HCT116 (cell line): ENCODE results near the gene MPP7. TPM values are rescaled to one million over a fixed set of nuclear protein-coding genes. Genes with fewer than 3 reads are reported as not detected.

ENCODE experiments used
- ATAC-seq: fragments of 200-7000 bp; cut with Tn5 transposase; 2 replicates; pipeline ENCODE4 v1.9.1; 2020; ENCODE audit warnings: mild to moderate bottlenecking, moderate library complexity
- BruUV-seq: library from RNA; stranded (reverse); fragments of 400-500 nt; replicated peaks from 2 replicates; lab custom pipeline; 2021; lab: Mats Ljungman, UMichigan
- CTCF ChIA-PET: fragments of 300-600 bp; sonication (Branson Sonifier 250); formaldehyde crosslinking; loops from one replicate; lab custom pipeline; 2021; ENCODE audit warnings: antibody characterized with exemption; lab: Charles Lee
- POLR2A ChIA-PET: fragments of 300-600, 350-600 bp; sonication (Branson Sonifier 250); formaldehyde crosslinking; loops from one replicate; lab custom pipeline; 2021; ENCODE audit warnings: antibody characterized with exemption; lab: Charles Lee
- RAD21 ChIA-PET, 2 experiments: fragments of 300-600 bp; sonication (Branson Sonifier 250); formaldehyde crosslinking; loops; one replicate each; lab custom pipeline; 2023; ENCODE audit warnings: low total read pairs in 2 of 2; ENCODE audit not compliant: uncharacterized antibody in 2 of 2, unreplicated experiment in 2 of 2, low non-redundant PET in 1 of 2; lab: Charles Lee
- DNase-seq: peaks from one replicate; pipeline ENCODE4 v3.0.0-alpha.2; 2010; ENCODE audit warnings: low read depth, low spot score
- H2AFZ ChIP-seq: fragments of 200-600 bp; shearing (Covaris generic), sonication (generic); 2 replicates; pipeline ENCODE4 v1.6.1; 2017; ENCODE audit warnings: low read depth, mixed run types, mixed read lengths, antibody characterized with exemption, low read length; ENCODE audit not compliant: poor library complexity, severe bottlenecking
- H3K27ac ChIP-seq: 2 replicates; pipeline ENCODE4 v1.5.1; 2012; ENCODE audit warnings: low read depth, low read length
- H3K27me3 ChIP-seq: fragments of 200-600 bp; sonication (generic); 2 replicates; pipeline ENCODE4 v1.6.1; 2016; ENCODE audit warnings: mixed run types, low read length, mixed read lengths; ENCODE audit not compliant: insufficient read depth
- H3K36me3 ChIP-seq, 2 experiments: fragments of 200-500 bp in 1 of 2; fragments of 200-600 bp in 1 of 2; sonication (Bioruptor generic) in 1 of 2; sonication (generic) in 1 of 2; 2 replicates each; pipeline versions ENCODE4 v1.5.1 to v1.6.1; 2014 to 2016; ENCODE audit warnings: low read length in 2 of 2, inconsistent platforms in 1 of 2, mixed read lengths in 1 of 2, mixed run types in 1 of 2; ENCODE audit not compliant: insufficient read depth in 2 of 2, control insufficient read depth in 1 of 2
- H3K4me1 ChIP-seq, 2 experiments: fragments of 200-600 bp in 1 of 2; sonication (generic) in 1 of 2; 2 replicates each; pipeline versions ENCODE4 v1.5.1 to v1.6.1; 2012 to 2017; ENCODE audit warnings: low read length in 2 of 2, inconsistent platforms in 1 of 2, mild to moderate bottlenecking in 1 of 2, mixed read lengths in 1 of 2, mixed run types in 1 of 2, moderate library complexity in 1 of 2; ENCODE audit not compliant: insufficient read depth in 2 of 2, control insufficient read depth in 1 of 2
- H3K4me2 ChIP-seq: fragments of 200-600 bp; sonication (generic); 2 replicates; pipeline ENCODE4 v1.6.1; 2017; ENCODE audit warnings: mixed run types, low read length, mixed read lengths
- H3K4me3 ChIP-seq, 2 experiments: fragments of 200-600 bp in 1 of 2; sonication (generic) in 1 of 2; replicated peaks in 1 of 2; 2 replicates each; pipeline ENCODE4 v1.5.1; 2011 to 2016; ENCODE audit warnings: low read length in 2 of 2, control low read depth in 1 of 2, low read depth in 1 of 2, mild to moderate bottlenecking in 1 of 2, mixed read lengths in 1 of 2, mixed run types in 1 of 2
- H3K79me2 ChIP-seq: fragments of 200-600 bp; sonication (generic); 2 replicates; pipeline ENCODE4 v1.6.1; 2017; ENCODE audit warnings: mild to moderate bottlenecking, mixed run types, low read length, moderate library complexity, mixed read lengths; ENCODE audit not compliant: insufficient read depth
- H3K9ac ChIP-seq: fragments of 200-600 bp; sonication (generic); 2 replicates; pipeline ENCODE4 v1.6.1; 2016; ENCODE audit warnings: low read length, mixed read lengths
- H3K9me2 ChIP-seq: fragments of 200-600 bp; sonication (generic), shearing (Covaris generic); 2 replicates; pipeline ENCODE4 v1.6.1; 2017; ENCODE audit warnings: mixed run types, mild to moderate bottlenecking, moderate library complexity; ENCODE audit not compliant: insufficient read depth
- H3K9me3 ChIP-seq, 2 experiments: fragments of 200-500 bp in 1 of 2; fragments of 200-600 bp in 1 of 2; sonication (Bioruptor generic) in 1 of 2; sonication (generic) in 1 of 2; 2 replicates each; pipeline ENCODE4 v1.6.1; 2014 to 2017; ENCODE audit warnings: low read length in 2 of 2, mixed read lengths in 2 of 2, inconsistent platforms in 1 of 2, low read depth in 1 of 2, mild to moderate bottlenecking in 1 of 2, mixed run types in 1 of 2, moderate library complexity in 1 of 2; ENCODE audit not compliant: control insufficient read depth in 1 of 2, insufficient read depth in 1 of 2
- H4K20me1 ChIP-seq: fragments of 200-600 bp; sonication (generic), shearing (Covaris generic); 2 replicates; pipeline ENCODE4 v1.6.1; 2017; ENCODE audit warnings: mixed run types, mild to moderate bottlenecking, moderate library complexity; ENCODE audit not compliant: insufficient read depth
- ATF3 ChIP-seq: IDR thresholded peaks from 2 replicates; pipeline ENCODE4 v1.6.1; 2012
- CBX3 ChIP-seq: IDR thresholded peaks from 2 replicates; pipeline ENCODE4 v1.6.1; 2012; ENCODE audit warnings: low read depth
- CTCF ChIP-seq, 3 experiments: fragments of 200-600 bp in 1 of 3; sonication (generic) in 1 of 3; IDR thresholded peaks in 2 of 3; conservative IDR thresholded peaks in 1 of 3; 2 replicates each; pipeline ENCODE4 v1.5.1; 2012 to 2017; ENCODE audit warnings: low read depth in 2 of 3, low read length in 2 of 3, antibody characterized with exemption in 1 of 3, borderline replicate concordance in 1 of 3, control low read depth in 1 of 3, mild to moderate bottlenecking in 1 of 3, mixed read lengths in 1 of 3, mixed run types in 1 of 3, moderate library complexity in 1 of 3; ENCODE audit not compliant: insufficient read depth in 1 of 3
- EGR1 ChIP-seq: IDR thresholded peaks from 2 replicates; pipeline ENCODE4 v1.6.1; 2012; ENCODE audit warnings: low read depth
- ELF1 ChIP-seq: IDR thresholded peaks from 2 replicates; pipeline ENCODE4 v1.6.1; 2012; ENCODE audit warnings: low read depth, borderline replicate concordance
- EZH2 ChIP-seq: fragments of 200-600 bp; sonication (generic); IDR thresholded peaks from 2 replicates; pipeline ENCODE4 v1.6.1; 2017; ENCODE audit warnings: antibody characterized with exemption, mixed run types
- EZH2phosphoT487 ChIP-seq: fragments of 200-600 bp; IDR thresholded peaks from 2 replicates; pipeline ENCODE4 v1.6.1; 2018; ENCODE audit warnings: antibody characterized with exemption, borderline replicate concordance
- JUND ChIP-seq: IDR thresholded peaks from 2 replicates; pipeline ENCODE4 v1.6.1; 2012
- MAX ChIP-seq: IDR thresholded peaks from 2 replicates; pipeline ENCODE4 v1.6.1; 2012
- POLR2AphosphoS5 ChIP-seq: IDR thresholded peaks from 2 replicates; pipeline ENCODE4 v1.6.1; 2011; ENCODE audit warnings: mild to moderate bottlenecking, low read depth, low read length, moderate library complexity
- RAD21 ChIP-seq: IDR thresholded peaks from 2 replicates; pipeline ENCODE4 v1.6.1; 2012; ENCODE audit warnings: low read depth, mild to moderate bottlenecking
- SIN3A ChIP-seq: IDR thresholded peaks from 2 replicates; pipeline ENCODE4 v1.6.1; 2012; ENCODE audit warnings: low read depth
- SP1 ChIP-seq: IDR thresholded peaks from 2 replicates; pipeline ENCODE4 v1.6.1; 2012; ENCODE audit warnings: low read depth
- TCF7L2 ChIP-seq: IDR thresholded peaks from 2 replicates; pipeline ENCODE4 v1.7.0; 2011; ENCODE audit warnings: borderline replicate concordance, inconsistent platforms; ENCODE audit not compliant: insufficient read depth, insufficient read length; ENCODE audit errors: extremely low read depth
- YY1 ChIP-seq: IDR thresholded peaks from 2 replicates; pipeline ENCODE4 v1.6.1; 2011; ENCODE audit warnings: low read length, low read depth, moderate library complexity, mild to moderate bottlenecking; ENCODE audit not compliant: insufficient replicate concordance; ENCODE audit errors: extremely low read depth
- ZFX ChIP-seq: fragments of 450-650 bp; IDR thresholded peaks from 2 replicates; pipeline ENCODE4 v1.6.1; 2017
- ZNF274 ChIP-seq: fragments of 200-500 bp; sonication (Bioruptor generic); IDR thresholded peaks from 2 replicates; pipeline ENCODE4 v1.6.1; 2014; ENCODE audit warnings: mild to moderate bottlenecking, low read depth, low read length, inconsistent platforms
- intact Hi-C: fragments of 100-400 bp; cut with micrococcal nuclease; formaldehyde crosslinking; loops from 2 replicates; pipeline ENCODE4 v1.10.0; 2022
- total RNA-seq: library from RNA; stranded (reverse); gene quantifications from one replicate; pipeline ENCODE4 v1.2.1, GENCODE V29; 2021; ENCODE audit not compliant: unreplicated experiment

Gene MPP7
- total RNA-seq, 1 experiment from 2014 or later: 64.5 TPM

DNA sequence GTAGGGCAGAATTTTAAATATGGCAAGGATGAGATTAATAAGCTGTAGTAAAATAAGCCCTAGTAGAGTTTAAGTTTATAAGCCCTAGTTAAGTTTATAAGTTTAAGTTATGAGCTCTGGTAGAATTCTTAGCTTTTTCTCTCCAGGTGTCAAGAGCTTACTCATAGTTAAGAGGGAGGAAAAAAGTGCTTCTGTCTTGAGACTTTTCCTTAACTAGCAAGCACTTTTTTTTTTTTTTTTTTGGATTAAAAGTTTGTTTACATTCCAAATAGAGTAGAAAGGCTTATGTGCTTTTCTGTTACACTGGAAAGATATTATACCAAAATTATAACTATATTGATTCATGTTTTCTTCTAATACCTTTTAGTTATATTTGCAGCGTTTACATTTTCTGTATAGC is 25.5 kb upstream of the MPP7 start:
- H2AFZ ChIP-seq: peak overlapping the region; percentile 91
- peaks cover 27 to 30% of the 10 kb centered on the region in 2 experiments for H3K4me1 ChIP-seq
- no peaks in the 10 kb centered on the region for H3K79me2 ChIP-seq
- no peak for TF ChIP-seq POLR2AphosphoS5
- no peak for TF ChIP-seq EZH2phosphoT487
- no peak for TF ChIP-seq ZNF274
- TF ChIP-seq RAD21: no peak
- no peak for TF ChIP-seq YY1
- no peak for TF ChIP-seq TCF7L2
- no peak for TF ChIP-seq EGR1
- TF ChIP-seq JUND: no peak
- TF ChIP-seq, all 23 proteins: peak for 0
- ChIA-PET CTCF (interaction anchor here (0.8 kb wide), 2 partner anchors 26 to 78 kb away, joined by 3 read pairs; partner anchors contain the start of gene MPP7), POLR2A (interaction anchor here (2.5 kb wide), 1 partner anchor 25 kb away, joined by 9 read pairs; the partner anchor contains the start of gene MPP7), RAD21 (no interaction called here)
- ATAC-seq (no peak), DNase-seq (no peak)
- no peak overlapping the region for H3K9ac ChIP-seq
- H3K27me3 ChIP-seq: no peaks in the 10 kb centered on the region
- intact Hi-C loops: no loop called here
- no peak overlapping the region; the same call in 1 of the 2 replicates for H3K4me2 ChIP-seq
- no peak overlapping the region for H3K4me3 ChIP-seq
- no peaks in the 10 kb centered on the region for H3K36me3 ChIP-seq
- H3K9me2 ChIP-seq: no peaks in the 10 kb centered on the region
- H3K9me3 ChIP-seq: no peaks in the 10 kb centered on the region
- peak overlapping the region; percentile 49; the same call in 1 of the 2 replicates for H3K27ac ChIP-seq
- no TSS peak for BruUV-seq
- no peaks in the 10 kb centered on the region for H4K20me1 ChIP-seq

- no peaks in the 10 kb centered on the region for H3K9me2 ChIP-seq
- no peaks in the 10 kb centered on the region for H3K27me3 ChIP-seq
- RAD21 ChIA-PET: interaction anchor here in 1 of 2 experiments (0.7 kb wide), 1 partner anchor 25 kb away, joined by 3 read pairs; the partner anchor contains the start of gene MPP7
- no peak for TF ChIP-seq JUND
- no peak for TF ChIP-seq SIN3A
- TF ChIP-seq MAX: no peak
- no peak for TF ChIP-seq POLR2AphosphoS5
- no peak for TF ChIP-seq CBX3
- TF ChIP-seq EGR1: no peak
- no peak for TF ChIP-seq YY1
- no peak for TF ChIP-seq CTCF (IDR thresholded peaks at IDR 0.05 in 2 of 3, conservative IDR thresholded peaks at IDR 0.05 in 1 of 3; ENCODE audit: borderline replicate concordance in 1 of 3, insufficient read depth in 1 of 3, low read depth in 2 of 3, low read length in 2 of 3)
- no peak for TF ChIP-seq SP1
- TF ChIP-seq EZH2: no peak
- TF ChIP-seq ELF1: no peak
- no peak for TF ChIP-seq RAD21
- TF ChIP-seq ATF3: no peak
- no peak for TF ChIP-seq TCF7L2
- no peak for TF ChIP-seq ZFX
- no peak overlapping the region for H3K9ac ChIP-seq
- no TSS peak for BruUV-seq
- no peak overlapping the region for H3K4me3 ChIP-seq
- H2AFZ ChIP-seq: peak overlapping the region; percentile 91
- H3K9me3 ChIP-seq: no peaks in the 10 kb centered on the region
- CTCF ChIA-PET: no interaction called here
- H3K79me2 ChIP-seq: no peaks in the 10 kb centered on the region
- peak overlapping the region; percentile 49; the same call in 1 of the 2 replicates for H3K27ac ChIP-seq
- H3K4me1 ChIP-seq: peaks cover 35 to 38% of the 10 kb centered on the region in 2 experiments
- no peaks in the 10 kb centered on the region for H4K20me1 ChIP-seq
- DNase-seq: no peak
- ATAC-seq: no peak
- peak overlapping the region; percentile 62 for H3K4me2 ChIP-seq
- H3K36me3 ChIP-seq: no peaks in the 10 kb centered on the region
- intact Hi-C loops: no loop called here
- POLR2A ChIA-PET: interaction anchor here (1.2 to 2.5 kb wide), 2 partner anchors 9 to 24 kb away, joined by 3 to 9 read pairs; partner anchors contain the start of gene MPP7
Observed at GRCh38 chr10:28327491-28327880, 24.6 kb upstream of the MPP7 start.
